ENCODE data around the gene PARVA. TPM values are rescaled to one million over a fixed set of nuclear protein-coding genes. Genes with fewer than 3 reads are reported as not detected.

PARVA gene
- total RNA-seq, 1 experiment from 2014 or later = 31.5 TPM

DNA sequence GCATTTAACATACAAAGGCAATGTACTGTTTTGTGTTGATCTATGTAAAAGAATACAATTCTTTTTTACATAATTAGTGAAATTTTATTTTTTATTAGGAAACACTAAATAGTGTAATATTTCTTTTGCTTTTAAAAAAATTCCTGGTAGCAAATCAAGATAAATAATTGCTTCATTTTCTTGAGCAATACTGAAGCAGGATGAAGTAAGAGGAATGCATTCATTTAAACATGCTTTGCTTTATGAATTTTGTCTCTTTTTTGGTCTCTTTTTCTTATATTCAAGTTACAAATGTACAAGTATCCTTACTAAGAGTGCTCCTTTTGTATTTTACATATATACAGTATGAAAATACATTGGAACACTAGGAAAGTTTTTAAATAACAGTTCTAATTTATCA, 152.4 kb downstream of the PARVA start:
- no peak overlapping the region for H3K4me2 ChIP-seq
- ChIA-PET CTCF (no interaction called here), POLR2A (ENCODE audit: unreplicated experiment) (no interaction called here)
- H4K20me1 ChIP-seq (ENCODE audit: insufficient read depth) = no peaks in the 10 kb centered on the region
- H3F3A ChIP-seq (ENCODE audit: insufficient read depth, low read depth) = no peaks in the 10 kb centered on the region
- intact Hi-C loops (cut with micrococcal nuclease; ENCODE audit: unreplicated experiment) = no loop called here
- no peaks in the 10 kb centered on the region for H3K79me2 ChIP-seq (ENCODE audit: low read depth)
- no peak overlapping the region for H3K4me3 ChIP-seq
- H3K27ac ChIP-seq = no peak overlapping the region
- H3K27me3 ChIP-seq (ENCODE audit: insufficient read depth, low read depth) = no peaks in the 10 kb centered on the region
- no peaks in the 10 kb centered on the region for H3K9me2 ChIP-seq (ENCODE audit: insufficient read depth)
- H3K9me3 ChIP-seq (ENCODE audit: insufficient read depth, low read depth) = no peaks in the 10 kb centered on the region
- no TSS peak for BruUV-seq (replicated peaks)
- no peak for DNase-seq
- TF ChIP-seq EZH2 (IDR thresholded peaks at IDR 0.05; ENCODE audit: low read depth) = no peak
- TF ChIP-seq, protein P1, sequence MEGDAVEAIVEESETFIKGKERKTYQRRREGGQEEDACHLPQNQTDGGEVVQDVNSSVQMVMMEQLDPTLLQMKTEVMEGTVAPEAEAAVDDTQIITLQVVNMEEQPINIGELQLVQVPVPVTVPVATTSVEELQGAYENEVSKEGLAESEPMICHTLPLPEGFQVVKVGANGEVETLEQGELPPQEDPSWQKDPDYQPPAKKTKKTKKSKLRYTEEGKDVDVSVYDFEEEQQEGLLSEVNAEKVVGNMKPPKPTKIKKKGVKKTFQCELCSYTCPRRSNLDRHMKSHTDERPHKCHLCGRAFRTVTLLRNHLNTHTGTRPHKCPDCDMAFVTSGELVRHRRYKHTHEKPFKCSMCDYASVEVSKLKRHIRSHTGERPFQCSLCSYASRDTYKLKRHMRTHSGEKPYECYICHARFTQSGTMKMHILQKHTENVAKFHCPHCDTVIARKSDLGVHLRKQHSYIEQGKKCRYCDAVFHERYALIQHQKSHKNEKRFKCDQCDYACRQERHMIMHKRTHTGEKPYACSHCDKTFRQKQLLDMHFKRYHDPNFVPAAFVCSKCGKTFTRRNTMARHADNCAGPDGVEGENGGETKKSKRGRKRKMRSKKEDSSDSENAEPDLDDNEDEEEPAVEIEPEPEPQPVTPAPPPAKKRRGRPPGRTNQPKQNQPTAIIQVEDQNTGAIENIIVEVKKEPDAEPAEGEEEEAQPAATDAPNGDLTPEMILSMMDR (conservative IDR thresholded peaks at IDR 0.05) = no peak
- H3K36me3 ChIP-seq (ENCODE audit: low read depth) = no peaks in the 10 kb centered on the region
- no peaks in the 10 kb centered on the region for H3K4me1 ChIP-seq (replicated peaks; ENCODE audit: insufficient read depth)
- H2AFZ ChIP-seq = no peak overlapping the region

DNA sequence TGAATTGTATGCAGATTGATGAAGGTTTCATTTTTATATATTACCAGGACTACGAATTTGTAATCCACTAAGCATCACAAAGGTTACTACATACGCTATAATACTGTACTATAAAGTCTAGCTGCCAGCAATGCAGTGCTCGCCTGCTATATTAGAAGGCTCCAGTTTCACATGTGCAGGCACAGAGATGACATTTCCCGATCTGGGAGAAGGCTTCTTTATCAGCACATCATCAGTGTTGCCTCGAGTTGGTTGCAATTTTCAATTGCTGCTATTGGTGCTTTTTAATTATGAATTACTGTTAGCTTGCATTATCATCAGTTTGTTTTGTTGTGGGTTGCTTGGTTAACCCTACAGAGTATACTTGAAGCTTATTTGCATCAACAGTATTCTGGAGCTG, 153.6 kb downstream of the PARVA start:
- TF ChIP-seq EZH2 (IDR thresholded peaks at IDR 0.05; ENCODE audit: low read depth) = no peak
- TF ChIP-seq, protein P1 (conservative IDR thresholded peaks at IDR 0.05) = no peak
- CTCF ChIA-PET = no interaction called here
- intact Hi-C loops (cut with micrococcal nuclease; ENCODE audit: unreplicated experiment) = no loop called here
- Histone ChIP-seq H3K4me3 (no peak overlapping the region), H3K27ac (no peak overlapping the region), H3K27me3 (ENCODE audit: insufficient read depth, low read depth) (no peaks in the 10 kb centered on the region), H3K79me2 (ENCODE audit: low read depth) (no peaks in the 10 kb centered on the region), H3K9me2 (ENCODE audit: insufficient read depth) (no peaks in the 10 kb centered on the region), H3K4me1 (replicated peaks; ENCODE audit: insufficient read depth) (no peaks in the 10 kb centered on the region), H2AFZ (no peak overlapping the region), H4K20me1 (ENCODE audit: insufficient read depth) (no peaks in the 10 kb centered on the region), H3F3A (ENCODE audit: insufficient read depth, low read depth) (no peaks in the 10 kb centered on the region), H3K9me3 (ENCODE audit: insufficient read depth, low read depth) (no peaks in the 10 kb centered on the region), H3K4me2 (no peak overlapping the region), H3K36me3 (ENCODE audit: low read depth) (no peaks in the 10 kb centered on the region)
- DNase-seq = no peak
- BruUV-seq (replicated peaks) = no TSS peak
- POLR2A ChIA-PET (ENCODE audit: unreplicated experiment) = no interaction called here

DNA sequence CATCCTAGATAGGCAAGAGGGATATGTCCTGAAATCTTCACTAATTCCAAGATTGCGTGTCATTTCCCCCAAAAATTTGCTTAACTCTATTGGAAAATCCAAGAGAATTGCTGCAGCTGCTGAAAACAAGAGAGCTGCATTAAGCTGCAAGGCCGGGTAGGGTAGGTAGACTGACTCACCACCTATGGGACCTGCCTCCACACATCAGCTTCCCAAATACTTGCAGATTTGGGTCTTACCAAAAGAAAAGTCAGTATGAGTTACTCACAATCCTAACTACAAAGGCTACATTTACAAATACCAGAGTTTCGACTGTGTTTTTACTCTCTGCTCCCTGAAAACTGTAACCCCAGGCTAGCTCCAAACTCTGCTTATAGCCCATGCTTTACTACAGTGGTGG, 154.3 kb downstream of the PARVA start:
- Histone ChIP-seq H3K36me3 (ENCODE audit: low read depth) (no peaks in the 10 kb centered on the region), H3K79me2 (ENCODE audit: low read depth) (no peaks in the 10 kb centered on the region), H3K4me3 (no peak overlapping the region), H4K20me1 (ENCODE audit: insufficient read depth) (no peaks in the 10 kb centered on the region), H2AFZ (no peak overlapping the region), H3K9me2 (ENCODE audit: insufficient read depth) (no peaks in the 10 kb centered on the region), H3K9me3 (ENCODE audit: insufficient read depth, low read depth) (no peaks in the 10 kb centered on the region), H3F3A (ENCODE audit: insufficient read depth, low read depth) (no peaks in the 10 kb centered on the region), H3K27ac (no peak overlapping the region), H3K4me2 (no peak overlapping the region), H3K4me1 (replicated peaks; ENCODE audit: insufficient read depth) (no peaks in the 10 kb centered on the region), H3K27me3 (ENCODE audit: insufficient read depth, low read depth) (no peaks in the 10 kb centered on the region)
- no peak for DNase-seq
- TF ChIP-seq, protein P1 (conservative IDR thresholded peaks at IDR 0.05) = no peak
- TF ChIP-seq EZH2 (IDR thresholded peaks at IDR 0.05; ENCODE audit: low read depth) = no peak
- intact Hi-C loops (cut with micrococcal nuclease; ENCODE audit: unreplicated experiment) = no loop called here
- BruUV-seq (replicated peaks) = no TSS peak
- POLR2A ChIA-PET (ENCODE audit: unreplicated experiment) = no interaction called here
- CTCF ChIA-PET = no interaction called here
